Measurements from ENCODE around the gene OR6J1.
"Not testable (repeated sequence)": the region's sequence is repeated elsewhere in the genome, so short reads cannot be mapped to it uniquely, and the experiment has no call there.

The OR6J1 gene

DNA sequence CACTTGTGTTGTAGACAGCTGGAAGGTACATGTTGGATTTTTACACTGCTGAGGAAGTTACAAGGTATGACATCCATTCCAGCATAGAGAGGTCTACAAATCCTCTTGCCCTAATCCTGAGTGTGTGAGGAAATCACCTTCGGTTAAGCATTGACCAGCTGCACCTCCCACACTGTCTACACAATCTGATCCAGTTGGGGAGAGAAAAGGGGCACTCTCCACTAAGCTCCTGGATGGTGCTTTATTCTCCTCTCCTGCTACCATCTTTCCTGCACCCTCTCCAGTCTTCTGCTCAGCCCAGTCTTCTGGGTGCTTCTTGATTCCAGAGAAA, at the start of gene OR6J1:
Gene OR6J1, minus strand, starts transcription at position 48 of the 331 bp plus-strand sequence. CDS start 9,541 bp downstream, outside the sequence.
- no peak for DNase-seq (ENCODE audit: low read depth)

DNA sequence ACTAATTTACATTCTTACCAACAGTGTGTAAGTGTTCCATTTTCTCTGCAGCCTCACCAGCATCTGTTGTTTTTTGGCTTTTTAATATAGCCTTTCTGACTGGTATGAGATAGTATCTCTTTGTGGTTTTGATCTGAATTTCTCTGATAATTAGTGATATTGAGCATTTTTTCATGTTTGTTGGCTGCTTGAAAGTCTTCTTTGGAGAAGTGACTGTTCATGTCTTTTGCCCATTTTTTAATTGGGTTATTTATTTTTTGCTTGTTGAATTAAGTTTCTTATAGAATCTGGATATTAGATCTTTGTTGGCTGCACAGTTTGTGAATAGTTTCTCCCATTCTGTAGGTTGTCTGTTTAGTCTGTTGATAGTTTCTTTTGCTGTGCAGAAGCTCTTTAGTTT, 48.0 kb upstream of the OR6J1 start:
- DNase-seq (ENCODE audit: low read depth): no peak

DNA sequence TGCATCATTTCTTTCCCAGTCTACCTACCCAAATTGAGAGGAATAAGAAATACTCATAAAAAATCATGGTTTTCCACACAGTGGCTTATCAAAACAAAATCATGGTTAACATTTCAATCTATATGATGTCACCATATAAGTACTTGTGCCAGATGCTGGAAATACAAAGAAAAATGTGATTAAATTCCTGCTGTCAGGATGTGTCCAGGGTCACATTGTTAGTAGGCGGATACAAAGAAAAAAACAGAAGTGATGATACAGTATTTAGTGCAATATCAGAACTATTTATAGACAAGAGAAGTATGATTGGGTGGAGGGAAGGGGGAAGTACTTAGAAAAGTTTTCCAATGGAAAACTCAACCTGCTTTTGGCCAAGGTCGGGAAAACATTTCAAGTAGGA, 47.0 kb upstream of the OR6J1 start:
- no peak for DNase-seq (ENCODE audit: low read depth)

DNA sequence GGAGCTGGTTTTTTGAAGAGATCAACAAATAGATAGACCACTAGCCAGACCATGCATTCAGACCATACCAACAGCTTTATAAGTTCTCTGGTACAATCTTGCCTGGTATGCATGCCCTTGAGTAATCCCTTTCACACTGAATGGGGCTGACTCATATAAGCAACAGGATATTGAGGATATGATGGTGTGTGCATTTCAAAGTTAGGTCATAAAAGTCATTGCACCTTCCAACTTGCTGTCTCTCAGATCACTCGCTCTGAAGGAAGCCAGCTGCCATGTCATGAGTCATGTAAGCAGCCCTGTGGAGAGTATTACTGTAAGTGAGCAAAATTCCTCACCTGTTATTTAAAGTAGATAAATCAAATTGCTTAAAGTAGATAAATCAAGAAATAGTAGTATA, 45.0 kb upstream of the OR6J1 start:
- DNase-seq (ENCODE audit: low read depth): no peak

- not testable (repeated sequence) for DNase-seq (ENCODE audit: low read depth)
Measured at GRCh38 chr14:22687969-22688368, 43.8 kb upstream of the OR6J1 start.

GRCh38 chr14:22686176-22686611, 42.0 kb upstream of the OR6J1 start:
- DNase-seq (ENCODE audit: low read depth): not testable (repeated sequence)

DNA sequence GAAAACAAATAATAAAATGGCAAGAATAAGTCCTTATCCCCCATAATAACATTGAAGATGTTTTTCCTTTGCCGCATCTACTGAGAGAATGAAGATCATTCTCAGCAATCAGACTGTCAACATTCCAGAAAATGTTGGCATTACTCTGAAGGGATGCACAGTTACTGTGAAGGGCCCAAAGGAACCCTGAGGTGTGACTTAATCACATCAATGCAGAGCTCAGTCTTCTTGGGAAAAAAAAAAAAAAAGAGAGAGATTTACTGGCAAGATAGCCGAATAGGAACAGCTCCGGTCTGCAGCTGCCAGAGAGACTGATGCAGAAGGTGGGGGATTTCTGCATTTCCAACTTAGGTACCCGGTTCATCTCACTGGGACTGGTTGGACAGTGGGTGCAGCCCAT, 41.3 kb upstream of the OR6J1 start:
- DNase-seq (ENCODE audit: low read depth): no peak

- DNase-seq (ENCODE audit: low read depth): not testable (repeated sequence)
Measured at GRCh38 chr14:22683428-22683827, 39.3 kb upstream of the OR6J1 start.

DNA sequence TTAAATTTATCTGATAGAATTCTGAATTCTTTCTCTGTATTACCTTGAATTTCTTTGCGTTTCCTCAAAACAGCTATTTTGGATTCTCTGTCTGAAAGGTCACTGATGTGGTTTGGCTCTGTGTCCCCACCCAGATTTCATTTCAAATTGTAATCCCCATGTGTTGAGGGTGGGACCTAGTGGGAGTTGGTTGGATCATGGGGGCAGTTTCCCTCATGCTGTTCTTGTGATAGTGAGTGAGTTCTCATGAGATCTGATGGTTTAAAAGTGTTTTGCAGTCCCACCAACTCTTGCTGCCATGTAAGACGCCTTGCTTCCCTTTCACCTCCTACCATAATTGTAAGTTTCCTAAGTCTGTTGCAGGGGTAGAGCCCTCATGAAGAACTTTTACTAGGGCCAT, 34.1 kb upstream of the OR6J1 start:
- no peak for DNase-seq (ENCODE audit: low read depth)

- DNase-seq (ENCODE audit: low read depth): not testable (repeated sequence)
Measured at GRCh38 chr14:22677551-22677950, 33.4 kb upstream of the OR6J1 start.

DNA sequence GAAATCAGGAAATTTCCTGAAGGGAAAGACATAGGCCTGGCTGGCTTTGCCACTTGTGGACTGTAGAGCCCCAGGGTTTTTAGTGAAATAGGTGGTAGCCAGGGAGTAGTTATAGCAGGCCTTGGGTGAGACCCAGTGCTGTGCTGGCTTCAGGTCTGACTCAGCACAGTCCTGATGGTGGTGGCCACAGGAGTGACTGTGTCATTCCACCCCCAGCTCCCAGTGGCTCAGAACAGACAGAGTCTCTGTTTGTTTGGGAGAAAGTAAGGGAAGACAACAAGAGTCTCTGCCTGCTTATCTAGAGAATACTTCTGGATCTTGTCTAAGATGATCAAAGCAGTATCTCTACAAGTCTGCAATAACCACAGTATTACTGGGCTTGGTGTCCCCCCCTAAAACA, 27.5 kb upstream of the OR6J1 start:
- DNase-seq (ENCODE audit: low read depth): no peak

GRCh38 chr14:22668863-22669262, 24.7 kb upstream of the OR6J1 start:
- no peak for DNase-seq (ENCODE audit: low read depth)

DNA sequence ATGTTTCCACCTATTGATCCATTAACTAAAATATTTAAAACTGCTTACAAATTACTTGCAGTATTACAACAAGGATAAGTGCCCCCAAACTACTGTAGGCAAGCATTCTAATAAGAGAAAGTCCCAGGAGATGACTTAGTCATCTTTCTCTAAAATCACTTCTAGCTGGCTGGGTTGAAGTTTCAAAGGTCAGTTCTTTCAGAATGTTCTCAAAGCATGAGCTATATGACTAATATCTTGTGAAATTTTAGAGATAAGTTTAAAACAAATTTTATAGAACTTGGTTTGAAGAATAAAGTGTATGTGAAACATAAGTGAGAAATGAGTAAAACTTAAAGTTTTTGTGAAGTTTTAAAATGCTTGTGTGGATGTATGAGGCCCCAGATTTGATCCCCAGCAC, 24.3 kb upstream of the OR6J1 start:
- DNase-seq (ENCODE audit: low read depth): no peak

- no peak for DNase-seq (ENCODE audit: low read depth)
Measured at GRCh38 chr14:22667881-22668280, 23.7 kb upstream of the OR6J1 start.

GRCh38 chr14:22666203-22666893, 22.2 kb upstream of the OR6J1 start:
- no peak for DNase-seq (ENCODE audit: low read depth)

- no peak for DNase-seq (ENCODE audit: low read depth)
Measured at GRCh38 chr14:22664261-22664660, 20.1 kb upstream of the OR6J1 start.

GRCh38 chr14:22660654-22661053, 16.5 kb upstream of the OR6J1 start:
- no peak for DNase-seq (ENCODE audit: low read depth)

- no peak for DNase-seq (ENCODE audit: low read depth)
Measured at GRCh38 chr14:22658946-22659345, 14.8 kb upstream of the OR6J1 start.

DNA sequence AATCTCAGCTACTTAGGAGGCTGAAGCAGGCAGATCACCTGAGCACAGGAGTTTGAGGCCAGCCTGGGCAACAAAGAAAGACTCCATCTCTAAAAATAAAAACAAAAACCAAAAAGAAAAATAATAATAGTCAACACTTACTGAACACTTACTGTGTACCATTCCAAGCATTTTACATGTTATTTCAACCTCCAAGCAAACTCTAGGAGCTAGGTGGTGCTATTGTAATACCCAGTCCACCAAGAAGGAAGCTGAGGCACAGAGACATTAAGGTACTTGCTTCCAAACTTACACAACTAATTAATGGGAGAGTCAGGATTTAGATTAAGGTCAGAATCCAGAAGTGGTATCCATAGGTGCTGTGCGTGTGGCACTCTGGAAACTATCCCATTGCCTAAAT, 13.7 kb upstream of the OR6J1 start:
- no peak for DNase-seq (ENCODE audit: low read depth)

DNA sequence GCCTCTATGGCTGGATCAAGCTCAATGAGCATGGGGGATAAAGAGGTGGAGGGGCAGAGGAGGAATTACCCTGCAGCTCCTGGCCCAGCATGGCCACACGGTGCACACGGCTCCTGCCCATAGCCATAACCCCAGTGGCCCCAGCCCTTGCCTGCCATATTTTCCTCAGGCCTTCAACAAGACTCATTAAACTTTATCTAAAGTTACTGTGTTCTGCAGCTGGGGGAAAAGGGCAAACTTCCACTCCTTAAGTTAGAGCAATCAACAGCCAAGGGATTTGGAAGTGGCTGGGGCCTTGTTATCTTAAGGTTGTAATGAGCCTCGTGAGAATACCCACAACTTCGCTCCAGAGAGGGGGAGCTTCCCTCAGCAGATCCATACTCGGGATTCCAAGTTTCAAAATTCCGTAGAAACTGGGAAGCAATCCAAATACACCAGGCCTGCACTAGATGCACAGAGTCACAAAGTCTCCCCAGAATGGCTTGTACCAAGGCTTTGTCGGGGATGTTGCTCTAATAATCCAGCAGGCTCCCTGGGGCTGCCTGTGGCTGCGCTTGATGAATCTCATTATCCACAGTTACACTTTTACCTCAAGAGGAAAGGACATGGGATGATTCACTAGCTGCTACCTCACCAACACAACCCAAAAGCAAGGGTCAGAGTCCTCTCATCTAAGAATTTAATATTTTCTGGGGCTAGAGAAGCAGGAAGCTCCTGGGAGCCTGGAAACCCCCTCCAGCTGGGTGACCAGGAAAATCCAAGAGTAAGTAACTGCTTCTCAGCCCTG, 13.0 kb upstream of the OR6J1 start:
- DNase-seq (ENCODE audit: low read depth): no peak

GRCh38 chr14:22656226-22656625, 12.1 kb upstream of the OR6J1 start:
- DNase-seq (ENCODE audit: low read depth): no peak

DNA sequence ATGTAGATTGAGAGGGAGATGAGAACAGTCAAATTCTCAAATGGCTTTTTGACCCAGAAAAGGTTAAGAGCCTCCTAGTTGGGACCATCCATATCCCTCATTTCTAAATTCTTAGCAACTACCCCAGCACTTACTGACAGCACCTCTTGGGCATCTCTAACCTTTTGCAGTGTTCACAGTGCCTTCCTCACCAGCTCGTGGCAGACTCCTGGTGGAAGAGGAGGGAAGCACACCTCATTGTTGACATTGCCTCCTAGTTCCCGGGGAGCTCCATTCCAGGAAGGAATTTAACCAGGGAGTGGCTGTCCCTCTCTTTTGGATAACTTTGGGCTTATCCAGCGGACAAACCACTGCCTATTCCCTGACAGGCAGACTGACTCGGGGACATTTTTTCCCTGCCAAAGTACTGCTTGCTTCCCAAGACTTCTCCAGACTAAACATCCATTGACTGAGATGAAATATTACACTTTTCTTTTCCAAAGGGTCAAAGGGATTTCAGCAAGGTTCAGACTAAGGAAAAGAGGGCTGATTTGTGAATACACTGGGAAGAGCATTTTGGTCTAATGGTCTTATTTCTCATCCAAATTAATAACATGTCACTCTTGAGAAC, 9.0 kb upstream of the OR6J1 start:
- DNase-seq (ENCODE audit: low read depth): peak; percentile 11

DNA sequence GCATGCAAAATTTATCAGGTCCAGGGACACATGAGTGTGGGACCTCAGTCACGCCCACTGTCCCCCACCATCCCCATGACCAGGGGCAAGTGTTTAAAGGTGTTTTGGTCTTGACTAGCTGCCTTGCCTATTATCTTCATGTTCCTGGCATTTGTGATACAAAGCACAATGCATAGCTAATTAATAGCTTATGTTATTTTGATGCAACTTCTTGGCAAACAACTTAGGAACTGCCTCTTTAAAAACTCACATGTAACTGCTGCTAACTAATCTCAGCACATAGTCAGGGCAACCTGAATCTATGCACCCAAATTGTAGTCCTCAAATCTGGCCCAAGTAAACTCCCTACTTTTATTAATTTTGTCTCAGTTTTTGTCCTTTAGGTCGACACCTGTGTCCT, 7.4 kb upstream of the OR6J1 start:
- no peak for DNase-seq (ENCODE audit: low read depth)
